Measurements from ENCODE around the gene ADGRE2. TPM values are rescaled to one million over a fixed set of nuclear protein-coding genes. Genes with fewer than 3 reads are reported as not detected.

Gene ADGRE2
- total and polyA plus RNA-seq, 12 donors = 0.11 to 47.9 (median 5.9) TPM

GRCh38 chr19:14758816-14759215 lies 19.5 kb downstream of the ADGRE2 start:
- no peaks in the 10 kb centered on the region for H3K4me1 ChIP-seq (replicated peaks in 1 of 2)
- no peak for DNase-seq
- no peaks in the 10 kb centered on the region for H3K36me3 ChIP-seq (replicated peaks in 1 of 2)
- H3K27me3 ChIP-seq = no peaks in the 10 kb centered on the region
- no peak overlapping the region for H3K27ac ChIP-seq
- intact Hi-C loops (cut with DNase I) = no loop called here
- H3K9me3 ChIP-seq (replicated peaks in 1 of 3) = no peaks in the 10 kb centered on the region
- TF ChIP-seq CTCF (IDR thresholded peaks at IDR 0.05) (no peak), POLR2A (IDR thresholded peaks at IDR 0.05) (no peak)
- WGBS, 4 donors = 18 to 40% (median 40%) methylated on average over 14 to 16 of the region's 16 CpGs
- no peak overlapping the region for H3K4me3 ChIP-seq

- TF ChIP-seq POLR2A (IDR thresholded peaks at IDR 0.05) (no peak), CTCF (IDR thresholded peaks at IDR 0.05) (no peak)
- Histone ChIP-seq H3K4me3 (no peak overlapping the region), H3K9me3 (replicated peaks in 1 of 3) (no peaks in the 10 kb centered on the region), H3K27ac (no peak overlapping the region), H3K4me1 (replicated peaks in 1 of 2) (no peaks in the 10 kb centered on the region), H3K36me3 (replicated peaks in 1 of 2) (peaks cover 0 to 4% of the 10 kb centered on the region in 2 donors), H3K27me3 (no peaks in the 10 kb centered on the region)
- 70 to 79% (median 72%) methylated on average over 6 of the region's 6 CpGs for WGBS, 4 donors
- intact Hi-C loops (cut with DNase I) = no loop called here
- no peak for DNase-seq
Observed at GRCh38 chr19:14748601-14749000, 29.8 kb downstream of the ADGRE2 start.

- H3K9me3 ChIP-seq (replicated peaks in 1 of 3) = no peaks in the 10 kb centered on the region
- intact Hi-C loops (cut with DNase I) = no loop called here
- no peaks in the 10 kb centered on the region for H3K27me3 ChIP-seq
- no peak for TF ChIP-seq CTCF (IDR thresholded peaks at IDR 0.05)
- TF ChIP-seq POLR2A (IDR thresholded peaks at IDR 0.05) = no peak
- H3K4me1 ChIP-seq (replicated peaks in 1 of 2) = no peaks in the 10 kb centered on the region
- peaks cover 0 to 4% of the 10 kb centered on the region in 2 donors for H3K36me3 ChIP-seq (replicated peaks in 1 of 2)
- no peak overlapping the region for H3K4me3 ChIP-seq
- WGBS, 4 donors = 74 to 81% (median 79%) methylated on average over 4 of the region's 4 CpGs
- no peak overlapping the region for H3K27ac ChIP-seq
- no peak for DNase-seq
Observed at GRCh38 chr19:14746886-14747285, 31.5 kb downstream of the ADGRE2 start.

- no peaks in the 10 kb centered on the region for H3K9me3 ChIP-seq (replicated peaks in 1 of 3)
- H3K4me1 ChIP-seq (replicated peaks in 1 of 2) = no peaks in the 10 kb centered on the region
- DNase-seq = no peak
- no peak overlapping the region for H3K27ac ChIP-seq
- no peak for TF ChIP-seq CTCF (IDR thresholded peaks at IDR 0.05)
- no peak for TF ChIP-seq POLR2A (IDR thresholded peaks at IDR 0.05)
- no peaks in the 10 kb centered on the region for H3K27me3 ChIP-seq
- 74 to 82% (median 77%) methylated on average over 5 of the region's 5 CpGs for WGBS, 4 donors
- no peaks in the 10 kb centered on the region for H3K36me3 ChIP-seq (replicated peaks in 1 of 2)
- intact Hi-C loops (cut with DNase I) = no loop called here
- no peak overlapping the region for H3K4me3 ChIP-seq
Observed at GRCh38 chr19:14735915-14736314, 42.4 kb downstream of the ADGRE2 start.
